GM08714 (cell line): ENCODE results near the gene DNAI4.

Experiments used
- H3K4me3 ChIP-seq: fragments of 200-500 bp; sonication (Bioruptor generic); 2 replicates; pipeline ENCODE4 v1.5.1; 2014; ENCODE audit warnings: mild to moderate bottlenecking, low read length, inconsistent platforms
- ZNF274 ChIP-seq: IDR thresholded peaks from 2 replicates; pipeline ENCODE4 v1.6.1; 2012; ENCODE audit warnings: mild to moderate bottlenecking, low read depth, low read length

Gene DNAI4

DNA sequence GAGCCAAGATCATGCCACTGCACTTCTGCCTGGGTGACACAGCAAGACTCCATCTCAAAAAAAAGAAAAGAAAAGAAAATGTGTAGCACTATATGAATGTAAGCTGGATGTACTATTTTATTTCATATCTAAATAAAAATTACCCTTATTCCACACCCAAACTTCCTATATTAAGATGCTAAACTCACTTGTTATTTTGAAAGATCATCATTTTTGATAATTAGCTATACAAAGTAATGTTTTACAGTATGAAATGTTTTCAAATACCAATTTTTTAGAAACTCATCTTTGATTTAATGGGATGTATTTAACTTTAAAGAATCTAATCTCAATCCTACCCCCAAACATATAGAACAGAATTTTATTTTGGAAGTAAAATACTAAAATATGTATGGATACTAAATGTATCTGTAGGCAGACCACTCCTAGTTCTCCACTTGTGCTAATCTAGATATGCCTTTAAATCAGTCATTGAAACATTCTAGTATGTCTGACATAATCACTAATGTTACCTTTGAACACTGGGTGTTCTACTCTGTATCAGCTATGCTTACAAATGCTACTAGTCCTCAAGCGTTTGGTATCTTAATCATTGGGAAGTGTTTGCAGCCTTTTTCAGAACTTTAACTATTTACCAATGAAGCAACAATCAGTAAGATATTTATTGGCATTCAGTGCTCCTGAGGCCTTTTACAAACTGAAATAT, 13.0 kb upstream of the DNAI4 start:
- no peak overlapping the region for H3K4me3 ChIP-seq
- TF ChIP-seq ZNF274: no peak

DNA sequence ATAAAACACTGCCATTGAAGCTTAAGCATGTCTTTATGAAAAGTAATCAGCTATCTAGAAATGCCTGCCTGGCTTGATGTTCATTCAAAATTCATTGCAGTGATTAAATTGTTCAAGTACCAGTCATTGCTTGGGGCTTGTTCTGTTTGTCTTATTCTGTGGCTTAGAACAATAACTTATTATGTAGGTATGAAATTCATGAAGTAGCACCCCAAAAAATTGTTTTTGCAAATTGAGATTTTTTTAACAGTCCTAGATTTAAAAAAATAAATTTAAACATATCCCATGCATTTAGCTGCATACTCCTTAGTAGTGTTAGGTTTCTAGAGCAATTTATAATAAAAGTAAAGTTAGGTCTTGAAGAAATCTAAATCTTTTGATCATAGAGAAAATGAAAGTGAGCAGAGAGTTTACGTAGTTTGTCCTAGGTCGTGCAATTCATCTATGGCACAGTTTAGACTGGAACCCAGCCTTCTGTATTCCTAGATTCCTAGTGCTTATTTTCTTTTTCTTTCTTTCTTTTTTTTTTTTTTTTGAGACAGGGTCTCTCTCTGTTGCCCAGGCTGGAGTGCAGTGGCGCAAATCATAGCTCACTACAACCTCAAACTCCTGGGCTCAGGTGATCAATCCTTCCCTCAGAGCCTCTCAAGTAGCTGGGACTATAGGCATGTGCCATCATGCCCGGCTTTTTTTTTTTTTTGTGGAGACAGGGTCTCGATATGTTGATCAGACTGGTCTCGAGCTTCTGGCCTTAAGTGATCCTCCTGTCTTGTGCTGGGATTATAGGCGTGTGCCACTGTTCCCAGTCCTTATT, 9.4 kb upstream of the DNAI4 start:
- H3K4me3 ChIP-seq: peak overlapping the region; percentile 100
- TF ChIP-seq ZNF274: no peak

DNA sequence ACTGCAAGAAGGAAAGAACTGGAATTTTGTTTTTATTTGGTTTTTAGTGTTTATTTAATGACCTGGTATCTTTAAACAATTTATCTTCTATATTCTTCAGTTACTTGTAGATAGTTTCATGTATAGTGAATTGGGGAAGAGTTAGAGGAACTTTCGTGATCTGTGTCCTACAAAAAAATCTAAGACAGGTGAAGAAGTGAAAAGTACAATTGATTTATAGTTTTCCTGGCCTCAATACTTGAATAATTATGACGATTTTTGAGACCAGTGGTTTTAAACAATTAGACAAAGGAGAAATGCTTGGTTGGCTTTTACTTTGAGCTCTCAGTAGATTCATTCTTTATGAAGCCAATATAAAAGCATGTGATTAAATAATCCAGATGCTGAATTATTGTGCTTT, 7.6 kb upstream of the DNAI4 start:
- peak overlapping the region; percentile 100; the same call in 1 of the 2 replicates for H3K4me3 ChIP-seq

DNA sequence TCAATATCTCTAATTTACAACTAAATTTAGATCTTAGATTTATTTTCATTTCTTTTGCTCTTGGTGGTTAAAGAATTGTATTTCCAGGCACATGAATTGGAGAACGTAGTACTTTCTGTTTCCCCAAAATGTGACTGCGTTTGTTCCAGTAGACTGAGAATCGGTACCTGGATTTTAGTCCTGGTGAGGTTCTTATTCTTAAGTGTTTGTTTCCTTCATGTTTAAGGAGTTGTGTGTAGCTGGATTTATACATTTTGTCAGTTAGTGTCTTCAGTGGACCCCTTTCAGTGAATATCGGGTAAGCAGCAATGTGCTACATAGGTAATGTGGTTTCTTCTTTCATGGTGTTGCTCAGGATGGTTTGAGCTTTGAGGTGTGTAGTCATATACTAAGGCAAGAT, 6.9 kb upstream of the DNAI4 start:
- no peak for TF ChIP-seq ZNF274
- H3K4me3 ChIP-seq: peak overlapping the region; percentile 100; the same call in 1 of the 2 replicates

More for the DNA sequence above, 7.6 kb upstream of the DNAI4 start:
- TF ChIP-seq ZNF274: no peak

DNA sequence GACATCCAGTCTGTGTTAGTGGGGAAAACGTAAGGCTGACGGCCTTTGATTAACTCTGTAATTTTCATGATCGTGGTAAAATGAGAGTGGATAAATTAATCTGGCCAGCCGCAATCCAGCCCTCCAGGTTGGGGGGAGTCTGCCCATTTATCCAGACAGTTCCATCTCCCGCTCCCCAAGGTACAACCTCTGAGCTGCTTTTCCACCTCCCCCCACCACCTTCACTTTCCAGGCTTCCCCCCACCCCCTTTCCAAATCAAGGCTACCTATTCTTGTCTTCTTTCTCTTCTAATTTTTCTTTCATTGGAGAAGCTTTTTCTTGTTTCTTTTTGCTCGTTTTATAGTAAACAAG, 6.1 kb upstream of the DNAI4 start:
- TF ChIP-seq ZNF274: no peak

DNA sequence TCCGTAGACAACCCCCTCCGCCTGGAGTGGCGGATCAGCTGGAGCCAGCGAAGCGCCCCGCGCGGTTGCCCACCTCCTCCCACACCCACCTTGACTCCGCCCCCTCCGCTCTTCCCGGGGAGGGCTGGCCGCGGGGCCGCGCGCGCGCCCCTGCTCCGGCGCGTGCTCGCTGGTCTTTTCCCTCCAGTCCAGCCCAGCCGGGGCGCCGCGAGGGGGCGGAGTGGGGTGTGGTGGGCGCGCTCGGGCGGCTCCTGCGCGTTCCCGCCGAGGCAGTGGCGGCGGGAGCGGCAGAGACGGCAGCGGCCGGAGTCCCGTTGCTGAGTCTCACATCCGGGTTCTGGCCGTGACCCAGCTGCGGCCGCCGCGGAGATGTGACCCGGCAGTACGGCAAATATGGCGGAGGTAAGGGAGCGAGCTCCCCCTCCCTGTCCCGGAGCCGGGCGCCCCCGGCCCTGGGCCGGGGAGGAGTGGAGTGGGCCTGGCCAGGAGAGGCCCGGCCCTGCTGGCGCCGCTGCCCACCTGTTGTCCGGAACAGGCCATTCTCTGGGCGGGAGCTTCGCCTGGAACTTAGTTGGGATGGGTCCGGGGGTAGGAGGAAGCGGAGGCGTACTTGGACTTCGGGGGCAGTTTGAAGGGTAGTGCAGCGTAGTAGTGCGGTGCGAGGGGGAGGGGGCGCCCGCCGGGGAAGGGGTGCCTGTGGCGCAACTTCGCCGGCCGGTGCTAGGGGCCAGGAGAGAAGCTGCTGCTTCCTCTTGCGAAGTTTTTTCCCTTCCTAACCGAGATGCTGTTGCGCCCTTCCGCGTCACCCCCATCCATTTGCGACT, 5.6 kb upstream of the DNAI4 start:
- H3K4me3 ChIP-seq: peak overlapping the region; percentile 100
- no peak for TF ChIP-seq ZNF274

More for the DNA sequence above, 6.1 kb upstream of the DNAI4 start:
- peak overlapping the region; percentile 100 for H3K4me3 ChIP-seq

DNA sequence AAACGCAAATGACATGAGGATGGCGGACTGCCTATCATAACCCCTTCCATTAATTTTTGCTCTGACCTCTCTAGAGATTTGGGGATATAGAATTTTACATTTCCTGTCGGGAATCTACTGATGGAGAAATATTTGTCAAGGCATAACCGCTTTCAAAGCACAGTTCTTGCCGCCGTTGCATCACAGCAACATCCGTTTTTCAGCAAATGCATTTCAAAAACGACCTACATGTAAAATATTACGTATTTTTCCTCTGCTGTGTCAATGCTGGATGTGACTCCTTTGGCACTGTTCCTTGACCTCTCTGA, 5.0 kb upstream of the DNAI4 start:
- peak overlapping the region; percentile 63; the same call in 1 of the 2 replicates for H3K4me3 ChIP-seq
- no peak for TF ChIP-seq ZNF274

DNA sequence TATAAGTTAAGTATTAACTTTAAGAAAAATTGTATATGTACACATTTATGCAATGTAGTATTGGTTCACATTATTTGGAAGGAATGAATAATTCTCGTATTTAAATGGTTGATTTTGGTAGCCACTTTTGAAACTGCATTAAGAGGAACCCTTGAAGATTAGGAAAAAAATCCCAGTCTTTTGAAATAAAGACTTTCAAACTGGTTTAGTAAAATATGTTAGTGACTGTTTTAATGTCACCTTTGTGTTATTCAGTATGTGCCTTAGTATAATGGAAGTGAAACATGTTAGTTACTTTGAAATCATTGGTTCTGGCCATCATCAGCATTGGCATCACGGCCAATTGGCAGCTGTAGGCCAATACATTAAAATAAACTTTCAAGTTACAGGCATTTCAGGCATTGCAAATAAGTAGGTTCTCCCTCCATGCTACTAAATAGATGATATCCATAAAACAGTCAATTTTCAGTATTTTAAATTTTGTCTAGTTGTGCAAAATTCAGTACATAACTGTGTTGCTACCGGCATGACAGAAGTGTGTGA, 4.6 kb upstream of the DNAI4 start:
- no peak for TF ChIP-seq ZNF274
- peak overlapping the region; percentile 63; the same call in 1 of the 2 replicates for H3K4me3 ChIP-seq

DNA sequence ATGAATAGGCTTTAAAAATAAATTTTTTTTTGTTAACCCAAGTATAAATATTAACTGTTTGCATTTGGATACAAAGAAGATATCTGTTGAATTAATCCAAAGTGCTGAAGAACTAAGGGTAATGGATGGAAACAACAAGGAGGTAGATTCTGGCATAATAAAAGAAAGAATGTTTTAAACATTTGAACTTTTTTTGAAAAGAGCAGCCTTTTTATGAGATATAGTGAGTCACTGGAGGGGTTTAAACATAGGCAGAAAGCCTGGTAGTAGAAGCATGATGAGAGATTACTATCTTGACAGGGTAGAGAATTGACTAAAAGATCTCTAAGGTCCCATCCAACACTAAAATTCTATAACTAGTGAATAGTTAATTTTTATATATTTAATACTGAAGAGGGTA, 2.9 kb upstream of the DNAI4 start:
- H3K4me3 ChIP-seq: no peak overlapping the region

DNA sequence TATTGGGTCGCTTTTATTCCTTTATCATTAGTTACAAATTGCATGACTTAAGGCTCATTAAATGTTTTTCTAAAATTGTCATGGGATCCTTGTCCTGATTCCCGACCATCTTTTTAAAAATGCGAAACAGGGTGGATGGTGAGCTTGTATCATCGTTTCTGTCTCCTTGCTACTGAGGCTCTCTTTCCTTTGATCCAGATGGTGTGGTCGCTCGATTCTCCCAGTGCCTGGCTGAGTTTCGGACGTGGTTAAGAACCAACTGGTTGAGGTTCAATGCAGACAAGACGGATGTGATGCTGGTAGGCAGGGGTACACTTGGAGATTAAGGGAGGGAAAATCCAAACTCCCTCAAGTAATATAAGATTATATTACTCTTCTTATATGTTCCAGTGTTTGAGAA, 1.3 kb upstream of the DNAI4 start:
- no peak for TF ChIP-seq ZNF274
- peak overlapping the region; percentile 99 for H3K4me3 ChIP-seq

More for the DNA sequence above, 2.9 kb upstream of the DNAI4 start:
- TF ChIP-seq ZNF274: no peak

DNA sequence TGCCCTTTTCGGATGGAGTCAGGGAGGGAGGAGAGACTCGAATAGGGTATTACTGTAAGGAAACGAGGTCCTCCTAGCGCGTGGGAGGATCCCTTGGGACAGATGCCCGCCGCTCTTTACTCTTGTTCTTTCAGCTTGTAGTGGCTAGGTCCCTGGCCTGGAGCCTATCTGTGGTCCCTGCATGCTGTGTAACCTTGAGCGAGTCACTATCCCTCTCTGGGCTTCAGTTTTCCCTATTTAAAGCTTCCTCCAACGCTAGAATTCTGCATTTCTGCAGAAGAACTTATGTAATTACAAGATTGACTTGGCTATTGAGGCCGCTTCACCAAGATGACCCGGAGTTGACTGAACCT, 878 bp upstream of the DNAI4 start:
- no peak for TF ChIP-seq ZNF274
- H3K4me3 ChIP-seq: peak overlapping the region; percentile 99

DNA sequence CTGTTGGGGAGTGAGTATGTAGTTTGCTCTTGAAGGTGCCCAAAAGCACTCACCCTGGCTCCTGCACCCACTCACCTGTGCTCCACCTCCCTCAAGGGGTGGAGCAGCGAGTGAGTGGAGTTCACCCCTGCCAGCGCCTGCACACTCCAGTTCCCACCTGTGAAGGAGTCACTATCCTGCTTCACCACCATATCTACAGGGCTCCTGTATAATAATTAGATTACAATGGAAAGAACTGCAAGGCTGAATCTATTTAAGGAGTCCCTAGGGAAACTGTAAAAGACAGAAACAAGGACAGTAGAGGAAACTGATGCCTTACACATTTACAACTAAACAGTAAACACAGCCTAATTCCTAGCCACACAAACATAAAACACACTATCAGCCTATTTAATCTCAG, 4.1 kb downstream of the DNAI4 start:
- no peak for TF ChIP-seq ZNF274
- H3K4me3 ChIP-seq: no peak overlapping the region

DNA sequence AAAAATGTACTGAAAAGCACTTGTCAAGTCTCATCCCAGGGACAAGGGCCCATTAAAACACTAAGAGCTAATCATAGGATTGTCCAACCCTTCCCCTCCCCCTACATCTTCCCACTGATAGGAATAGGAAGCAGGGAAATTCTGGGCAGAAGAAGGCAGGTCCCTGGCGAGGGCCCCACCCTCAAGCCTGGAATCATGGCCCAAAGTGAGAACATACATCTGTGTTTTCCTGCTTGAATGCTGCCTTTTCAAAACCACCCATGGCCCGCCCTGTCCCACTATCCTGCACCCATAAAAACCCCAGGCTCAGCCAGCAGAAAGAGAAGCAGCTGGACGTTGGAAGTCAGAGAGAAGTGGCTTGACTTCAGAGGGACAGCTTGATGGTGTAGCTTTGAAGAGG, 4.8 kb downstream of the DNAI4 start:
- no peak for TF ChIP-seq ZNF274
- no peak overlapping the region for H3K4me3 ChIP-seq

DNA sequence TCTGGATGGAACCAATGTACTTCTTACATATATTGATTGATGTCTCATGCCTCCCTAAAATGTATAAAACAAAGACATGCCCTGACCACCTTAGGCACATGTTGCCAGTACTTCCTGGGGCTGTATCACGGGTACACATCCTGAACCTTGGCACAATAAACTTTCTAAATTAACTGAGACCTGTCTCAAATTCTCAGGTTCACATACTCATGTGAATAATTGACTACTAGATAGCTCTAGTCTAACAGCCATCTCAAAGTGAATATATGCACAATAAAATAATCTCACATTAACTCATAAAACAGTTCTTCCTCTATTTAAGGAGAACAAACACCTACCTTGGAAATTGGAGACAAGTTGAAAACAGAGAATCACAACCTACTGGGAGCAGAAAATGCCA, 5.6 kb downstream of the DNAI4 start:
- H3K4me3 ChIP-seq: no peak overlapping the region
- TF ChIP-seq ZNF274: no peak
